SK-N-SH treated with all-trans-retinoic acid at 6 μM for 48 hours (cell line): ENCODE measurements around the gene BCL6B.

ENCODE experiments used
- ATAC-seq: fragments of 200-7000 bp; cut with Tn5 transposase; 3 replicates; pipeline ENCODE4 v1.9.1; 2020; ENCODE audit warnings: mild to moderate bottlenecking, moderate library complexity
- ARNTL ChIP-seq: fragments of 450-650 bp; formaldehyde crosslinking; IDR thresholded peaks from 2 replicates; pipeline ENCODE4 v1.5.0; 2020; ENCODE audit warnings: low read depth, mild to moderate bottlenecking, moderate library complexity, borderline replicate concordance
- BACH2 ChIP-seq: fragments of 250-450 bp; sonication (Bioruptor Pico); IDR thresholded peaks from 2 replicates; pipeline ENCODE4 v1.9.0; 2021; ENCODE audit warnings: mild to moderate bottlenecking, borderline replicate concordance
- ESRRG ChIP-seq: fragments of 250-450 bp; sonication (Bioruptor Pico); IDR thresholded peaks from 2 replicates; pipeline ENCODE4 v1.6.1; 2021; ENCODE audit warnings: mild to moderate bottlenecking
- GLIS3 ChIP-seq: fragments of 250-450 bp; sonication (Bioruptor Pico); IDR thresholded peaks from 2 replicates; pipeline ENCODE4 v1.5.0; 2020; ENCODE audit warnings: mild to moderate bottlenecking, moderate library complexity
- OSR1 ChIP-seq: fragments of 250-450 bp; sonication (Bioruptor Pico); IDR thresholded peaks from 2 replicates; pipeline ENCODE4 v1.8.0; 2022; ENCODE audit warnings: moderate library complexity, mild to moderate bottlenecking, inconsistent platforms
- PPARA ChIP-seq: fragments of 250-450 bp; sonication (Bioruptor Pico); IDR thresholded peaks from 2 replicates; pipeline ENCODE4 v1.5.0; 2020; ENCODE audit warnings: mild to moderate bottlenecking, borderline replicate concordance
- RARB ChIP-seq: fragments of 250-450 bp; sonication (Bioruptor Pico); IDR thresholded peaks from 2 replicates; pipeline ENCODE4 v1.8.0; 2021; ENCODE audit warnings: mild to moderate bottlenecking, moderate library complexity
- SNAI2 ChIP-seq: fragments of 250-450 bp; sonication (Bioruptor Pico); IDR thresholded peaks from 2 replicates; pipeline ENCODE4 v1.5.0; 2020; ENCODE audit warnings: mild to moderate bottlenecking, moderate library complexity
- TCF4 ChIP-seq: fragments of 250-450 bp; sonication (Bioruptor Pico); IDR thresholded peaks from 2 replicates; pipeline ENCODE4 v1.8.0; 2021; ENCODE audit warnings: mild to moderate bottlenecking, moderate library complexity, borderline replicate concordance
- ZC3H10 ChIP-seq: fragments of 250-450 bp; sonication (Bioruptor Pico); IDR thresholded peaks from 2 replicates; pipeline ENCODE4 v1.5.1; 2021; ENCODE audit warnings: mild to moderate bottlenecking, moderate library complexity
- ZFP3 ChIP-seq: fragments of 250-450 bp; sonication (Bioruptor Pico); IDR thresholded peaks from 2 replicates; pipeline ENCODE4 v1.5.0; 2020; ENCODE audit warnings: mild to moderate bottlenecking, moderate library complexity
- ZFP30 ChIP-seq: fragments of 450-650 bp; formaldehyde crosslinking; IDR thresholded peaks from 2 replicates; pipeline ENCODE4 v1.5.0; 2022; ENCODE audit warnings: mild to moderate bottlenecking, moderate library complexity
- ZNF565 ChIP-seq: fragments of 450-650 bp; formaldehyde crosslinking; conservative IDR thresholded peaks from 2 replicates; pipeline ENCODE4 v1.5.0; 2020; ENCODE audit warnings: low read depth, mild to moderate bottlenecking, moderate library complexity
- ZNF70 ChIP-seq: fragments of 450-650 bp; formaldehyde crosslinking; IDR thresholded peaks from 2 replicates; pipeline ENCODE4 v1.5.0; 2020; ENCODE audit warnings: mild to moderate bottlenecking, moderate library complexity
- ZNF8 ChIP-seq: fragments of 450-650 bp; formaldehyde crosslinking; IDR thresholded peaks from 2 replicates; pipeline ENCODE4 v1.5.0; 2020; ENCODE audit warnings: mild to moderate bottlenecking, moderate library complexity
- TF ChIP-seq, protein P1 (sequence below): fragments of 250-450 bp; sonication (Bioruptor Pico); IDR thresholded peaks from 2 replicates; pipeline ENCODE4 v1.8.0; 2021; ENCODE audit warnings: low read depth, mild to moderate bottlenecking, moderate library complexity, borderline replicate concordance
- TF ChIP-seq, protein P2 (sequence below): fragments of 250-450 bp; sonication (Bioruptor Pico); IDR thresholded peaks from 2 replicates; pipeline ENCODE4 v1.5.0; 2020; ENCODE audit warnings: mild to moderate bottlenecking, moderate library complexity
- TF ChIP-seq, protein P3 (sequence below): fragments of 250-450 bp; sonication (Bioruptor Pico); IDR thresholded peaks from 2 replicates; pipeline ENCODE4 v1.5.1; 2021; ENCODE audit warnings: mild to moderate bottlenecking, moderate library complexity
- TF ChIP-seq, protein P4 (sequence below): fragments of 250-450 bp; sonication (Bioruptor Pico); IDR thresholded peaks from 2 replicates; pipeline ENCODE4 v1.5.1; 2020; ENCODE audit warnings: low read depth, mild to moderate bottlenecking, moderate library complexity

BCL6B gene

DNA sequence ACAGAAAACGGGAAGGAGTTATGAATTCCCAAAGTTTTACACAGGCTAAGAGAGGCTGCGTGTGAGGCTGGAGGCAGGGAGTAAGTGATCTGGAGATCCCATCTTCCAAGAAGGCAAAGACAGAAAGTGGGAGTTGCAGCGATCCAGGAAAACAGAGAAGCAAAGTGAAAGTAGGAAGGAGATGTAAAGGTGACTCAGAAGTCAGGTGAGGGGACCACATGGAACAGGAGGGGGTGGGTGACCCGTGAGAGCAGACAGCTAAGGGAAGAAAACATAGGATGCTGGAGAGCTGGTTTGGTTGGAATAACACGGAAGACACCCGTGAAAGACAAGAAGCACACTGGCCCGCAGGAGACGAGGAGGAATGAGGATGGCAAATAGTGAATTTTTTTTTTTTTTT is 25.7 kb upstream of the BCL6B start:
- no peak for ATAC-seq
- TF ChIP-seq GLIS3 (no peak), OSR1 (CRISPR knock-in tag) (no peak), RARB (CRISPR knock-in tag) (no peak), ZFP30 (no peak), ZNF565 (no peak), ZNF70 (CRISPR knock-in tag) (no peak), ZFP3 (CRISPR knock-in tag) (no peak), ARNTL (CRISPR knock-in tag) (no peak), ZC3H10 (CRISPR knock-in tag) (no peak), TCF4 (CRISPR knock-in tag) (no peak), ZNF8 (CRISPR knock-in tag) (no peak), ESRRG (CRISPR knock-in tag) (no peak), PPARA (no peak), SNAI2 (no peak)
- TF ChIP-seq, protein P1, sequence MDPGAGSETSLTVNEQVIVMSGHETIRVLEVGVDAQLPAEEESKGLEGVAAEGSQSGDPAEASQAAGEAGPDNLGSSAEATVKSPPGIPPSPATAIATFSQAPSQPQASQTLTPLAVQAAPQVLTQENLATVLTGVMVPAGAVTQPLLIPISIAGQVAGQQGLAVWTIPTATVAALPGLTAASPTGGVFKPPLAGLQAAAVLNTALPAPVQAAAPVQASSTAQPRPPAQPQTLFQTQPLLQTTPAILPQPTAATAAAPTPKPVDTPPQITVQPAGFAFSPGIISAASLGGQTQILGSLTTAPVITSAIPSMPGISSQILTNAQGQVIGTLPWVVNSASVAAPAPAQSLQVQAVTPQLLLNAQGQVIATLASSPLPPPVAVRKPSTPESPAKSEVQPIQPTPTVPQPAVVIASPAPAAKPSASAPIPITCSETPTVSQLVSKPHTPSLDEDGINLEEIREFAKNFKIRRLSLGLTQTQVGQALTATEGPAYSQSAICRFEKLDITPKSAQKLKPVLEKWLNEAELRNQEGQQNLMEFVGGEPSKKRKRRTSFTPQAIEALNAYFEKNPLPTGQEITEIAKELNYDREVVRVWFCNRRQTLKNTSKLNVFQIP (CRISPR knock-in tag) = no peak
- TF ChIP-seq, protein P2, sequence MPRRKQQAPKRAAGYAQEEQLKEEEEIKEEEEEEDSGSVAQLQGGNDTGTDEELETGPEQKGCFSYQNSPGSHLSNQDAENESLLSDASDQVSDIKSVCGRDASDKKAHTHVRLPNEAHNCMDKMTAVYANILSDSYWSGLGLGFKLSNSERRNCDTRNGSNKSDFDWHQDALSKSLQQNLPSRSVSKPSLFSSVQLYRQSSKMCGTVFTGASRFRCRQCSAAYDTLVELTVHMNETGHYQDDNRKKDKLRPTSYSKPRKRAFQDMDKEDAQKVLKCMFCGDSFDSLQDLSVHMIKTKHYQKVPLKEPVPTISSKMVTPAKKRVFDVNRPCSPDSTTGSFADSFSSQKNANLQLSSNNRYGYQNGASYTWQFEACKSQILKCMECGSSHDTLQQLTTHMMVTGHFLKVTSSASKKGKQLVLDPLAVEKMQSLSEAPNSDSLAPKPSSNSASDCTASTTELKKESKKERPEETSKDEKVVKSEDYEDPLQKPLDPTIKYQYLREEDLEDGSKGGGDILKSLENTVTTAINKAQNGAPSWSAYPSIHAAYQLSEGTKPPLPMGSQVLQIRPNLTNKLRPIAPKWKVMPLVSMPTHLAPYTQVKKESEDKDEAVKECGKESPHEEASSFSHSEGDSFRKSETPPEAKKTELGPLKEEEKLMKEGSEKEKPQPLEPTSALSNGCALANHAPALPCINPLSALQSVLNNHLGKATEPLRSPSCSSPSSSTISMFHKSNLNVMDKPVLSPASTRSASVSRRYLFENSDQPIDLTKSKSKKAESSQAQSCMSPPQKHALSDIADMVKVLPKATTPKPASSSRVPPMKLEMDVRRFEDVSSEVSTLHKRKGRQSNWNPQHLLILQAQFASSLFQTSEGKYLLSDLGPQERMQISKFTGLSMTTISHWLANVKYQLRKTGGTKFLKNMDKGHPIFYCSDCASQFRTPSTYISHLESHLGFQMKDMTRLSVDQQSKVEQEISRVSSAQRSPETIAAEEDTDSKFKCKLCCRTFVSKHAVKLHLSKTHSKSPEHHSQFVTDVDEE (CRISPR knock-in tag) = no peak
- TF ChIP-seq, protein P3, sequence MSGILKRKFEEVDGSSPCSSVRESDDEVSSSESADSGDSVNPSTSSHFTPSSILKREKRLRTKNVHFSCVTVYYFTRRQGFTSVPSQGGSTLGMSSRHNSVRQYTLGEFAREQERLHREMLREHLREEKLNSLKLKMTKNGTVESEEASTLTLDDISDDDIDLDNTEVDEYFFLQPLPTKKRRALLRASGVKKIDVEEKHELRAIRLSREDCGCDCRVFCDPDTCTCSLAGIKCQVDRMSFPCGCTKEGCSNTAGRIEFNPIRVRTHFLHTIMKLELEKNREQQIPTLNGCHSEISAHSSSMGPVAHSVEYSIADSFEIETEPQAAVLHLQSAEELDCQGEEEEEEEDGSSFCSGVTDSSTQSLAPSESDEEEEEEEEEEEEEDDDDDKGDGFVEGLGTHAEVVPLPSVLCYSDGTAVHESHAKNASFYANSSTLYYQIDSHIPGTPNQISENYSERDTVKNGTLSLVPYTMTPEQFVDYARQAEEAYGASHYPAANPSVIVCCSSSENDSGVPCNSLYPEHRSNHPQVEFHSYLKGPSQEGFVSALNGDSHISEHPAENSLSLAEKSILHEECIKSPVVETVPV (CRISPR knock-in tag) = no peak

DNA sequence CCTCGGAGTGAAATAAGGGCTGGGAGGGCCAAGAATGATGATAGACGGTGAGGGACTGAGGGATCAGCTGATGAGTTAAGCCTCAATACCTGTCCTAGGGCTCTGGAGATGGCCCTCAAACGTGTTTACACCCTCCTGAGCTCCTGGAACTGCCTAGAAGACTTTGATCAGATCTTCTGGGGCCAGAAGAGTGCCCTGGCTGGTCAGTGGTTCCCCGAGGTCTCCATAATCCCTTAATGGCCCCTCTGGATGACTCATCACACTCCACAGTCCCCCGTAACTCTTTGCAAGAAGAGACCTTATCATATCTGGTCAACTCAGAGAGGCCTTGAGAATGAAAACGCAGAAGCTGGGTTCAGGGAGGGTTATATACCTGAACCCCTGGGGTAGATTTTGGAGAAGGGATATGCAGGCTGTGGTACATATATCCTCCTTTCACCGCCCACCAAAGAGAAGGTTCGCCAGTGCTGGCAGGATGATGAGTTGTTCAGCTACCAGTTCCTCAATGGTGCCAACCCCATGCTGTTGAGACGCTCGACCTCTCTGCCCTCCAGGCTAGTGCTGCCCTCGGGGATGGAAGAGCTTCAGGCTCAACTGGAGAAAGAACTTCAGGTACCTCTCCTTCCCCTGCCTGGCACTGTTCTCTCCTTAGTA is 23.9 kb upstream of the BCL6B start:
- no peak for TF ChIP-seq ZNF8 (CRISPR knock-in tag)
- no peak for TF ChIP-seq ZNF565
- no peak for TF ChIP-seq ZC3H10 (CRISPR knock-in tag)
- TF ChIP-seq PPARA = no peak
- no peak for ATAC-seq

DNA sequence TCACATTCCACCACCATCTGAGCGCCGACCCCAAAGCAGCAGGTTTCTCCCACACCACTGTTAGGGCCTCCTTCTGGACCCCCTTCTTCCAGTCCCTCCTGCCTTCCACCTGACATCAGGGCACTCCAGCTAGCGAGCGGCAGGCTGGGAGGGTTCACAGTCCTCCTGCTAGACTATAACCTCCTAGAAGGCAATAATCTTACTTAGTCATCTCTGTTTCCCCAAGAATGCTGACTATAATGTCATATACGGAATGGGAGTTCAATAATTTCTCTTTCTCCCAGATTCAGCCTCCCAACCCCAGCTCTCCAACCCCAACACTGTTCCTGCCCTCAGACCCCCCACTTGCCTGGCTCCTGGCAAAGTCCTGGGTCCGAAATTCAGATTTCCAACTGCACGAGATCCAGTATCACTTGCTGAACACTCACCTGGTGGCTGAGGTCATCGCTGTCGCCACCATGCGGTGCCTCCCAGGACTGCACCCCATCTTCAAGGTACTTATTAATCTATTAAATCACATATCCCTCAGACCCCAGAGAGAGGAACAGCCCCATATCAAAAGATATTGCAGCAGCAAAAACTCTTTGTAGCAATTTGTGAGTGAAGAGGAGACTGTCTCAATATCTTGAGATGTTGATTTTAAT is 21.4 kb upstream of the BCL6B start:
- TF ChIP-seq, protein P2 (CRISPR knock-in tag) = no peak
- no peak for TF ChIP-seq BACH2 (CRISPR knock-in tag)
- no peak for TF ChIP-seq GLIS3
- TF ChIP-seq, protein P4, sequence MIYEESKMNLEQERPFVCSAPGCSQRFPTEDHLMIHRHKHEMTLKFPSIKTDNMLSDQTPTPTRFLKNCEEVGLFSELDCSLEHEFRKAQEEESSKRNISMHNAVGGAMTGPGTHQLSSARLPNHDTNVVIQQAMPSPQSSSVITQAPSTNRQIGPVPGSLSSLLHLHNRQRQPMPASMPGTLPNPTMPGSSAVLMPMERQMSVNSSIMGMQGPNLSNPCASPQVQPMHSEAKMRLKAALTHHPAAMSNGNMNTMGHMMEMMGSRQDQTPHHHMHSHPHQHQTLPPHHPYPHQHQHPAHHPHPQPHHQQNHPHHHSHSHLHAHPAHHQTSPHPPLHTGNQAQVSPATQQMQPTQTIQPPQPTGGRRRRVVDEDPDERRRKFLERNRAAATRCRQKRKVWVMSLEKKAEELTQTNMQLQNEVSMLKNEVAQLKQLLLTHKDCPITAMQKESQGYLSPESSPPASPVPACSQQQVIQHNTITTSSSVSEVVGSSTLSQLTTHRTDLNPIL (CRISPR knock-in tag) = no peak
- TF ChIP-seq, all 23 proteins: peak for 0

More for the DNA sequence above, 21.4 kb upstream of the BCL6B start:
- no peak for ATAC-seq
